HL-60 (cell line): ENCODE measurements around the gene CCDC102A.

Source experiments
- DNase-seq, 2 experiments: peaks; one replicate each; pipeline ENCODE4 v3.0.0-alpha.2; 2010 to 2020; ENCODE audit warnings: low read depth in 1 of 2, low spot score in 1 of 2
- H3K27ac ChIP-seq: fragments of 250-450 bp; sonication (Bioruptor Pico); replicated peaks from 2 replicates; pipeline ENCODE4 v1.5.1; 2020; ENCODE audit warnings: mild to moderate bottlenecking, moderate library complexity
- H3K27me3 ChIP-seq: fragments of 250-450 bp; sonication (Bioruptor Pico); 2 replicates; pipeline ENCODE4 v1.5.1; 2021; ENCODE audit warnings: mild to moderate bottlenecking, moderate library complexity; ENCODE audit not compliant: insufficient read depth, poor library complexity, severe bottlenecking
- H3K4me3 ChIP-seq: replicated peaks from 2 replicates; pipeline ENCODE4 v1.5.1; 2011; ENCODE audit warnings: mild to moderate bottlenecking, control low read depth, low read length; ENCODE audit not compliant: insufficient read depth
- CTCF ChIP-seq: IDR thresholded peaks from one replicate; pipeline ENCODE4 v1.5.1; 2011; ENCODE audit warnings: low read length, control low read depth, inconsistent platforms; ENCODE audit not compliant: insufficient read depth
- GABPA ChIP-seq: IDR thresholded peaks from 2 replicates; pipeline ENCODE4 v1.6.1; 2012; ENCODE audit warnings: low read depth
- POLR2AphosphoS5 ChIP-seq: IDR thresholded peaks from 2 replicates; pipeline ENCODE4 v1.6.1; 2012; ENCODE audit warnings: low read depth
- REST ChIP-seq: IDR thresholded peaks from 2 replicates; pipeline ENCODE4 v1.6.1; 2012; ENCODE audit warnings: low read depth; ENCODE audit not compliant: insufficient replicate concordance
- SPI1 ChIP-seq: IDR thresholded peaks from 2 replicates; pipeline ENCODE4 v1.6.1; 2012; ENCODE audit warnings: low read depth, mild to moderate bottlenecking, borderline replicate concordance

CCDC102A gene

GRCh38 chr16:57474671-57475661 is 61.4 kb downstream of the CCDC102A start:
- TF ChIP-seq SPI1, result no peak
- TF ChIP-seq REST, result no peak
- TF ChIP-seq GABPA, result no peak
- no peak for TF ChIP-seq POLR2AphosphoS5
- no peak for TF ChIP-seq CTCF
- no peak for DNase-seq
- peaks cover 7% of the 10 kb centered on the region for H3K27me3 ChIP-seq
- no peak overlapping the region for H3K27ac ChIP-seq
- H3K4me3 ChIP-seq, result no peak overlapping the region

GRCh38 chr16:57473906-57474305 is 62.5 kb downstream of the CCDC102A start:
- Histone ChIP-seq H3K27ac (no peak overlapping the region), H3K27me3 (no peaks in the 10 kb centered on the region), H3K4me3 (no peak overlapping the region)
- no peak for DNase-seq
- TF ChIP-seq GABPA, result no peak
- no peak for TF ChIP-seq CTCF
- TF ChIP-seq REST, result no peak
- TF ChIP-seq SPI1, result no peak
- TF ChIP-seq POLR2AphosphoS5, result no peak

GRCh38 chr16:57473176-57473840 is 63.1 kb downstream of the CCDC102A start:
- no peak overlapping the region for H3K27ac ChIP-seq
- TF ChIP-seq SPI1 (no peak), POLR2AphosphoS5 (no peak), CTCF (no peak), GABPA (no peak), REST (no peak)
- H3K27me3 ChIP-seq, result no peaks in the 10 kb centered on the region
- no peak overlapping the region for H3K4me3 ChIP-seq
- DNase-seq, result no peak
